Adrenal gland (tissue), 5 donors: ENCODE measurements around the gene KLK11.

Experiments
- CTCF ChIP-seq, 6 experiments: fragments of 450-650 bp in 4 of 6; fragments of 200-600 bp in 2 of 6; sonication (generic) in 1 of 6; IDR thresholded peaks; 1 replicate in 5 of 6; 2 replicates in 1 of 6; pipeline versions ENCODE4 v1.5.1 to v1.8.0; 2016 to 2021; ENCODE audit warnings: antibody characterized with exemption in 6 of 6, mild to moderate bottlenecking in 2 of 6, moderate library complexity in 1 of 6
- POLR2A ChIP-seq, 2 donors: fragments of 450-650 bp; IDR thresholded peaks; one replicate each; pipeline ENCODE4 v1.6.1; 2017; ENCODE audit warnings: antibody characterized with exemption in 2 of 2, mild to moderate bottlenecking in 2 of 2, moderate library complexity in 1 of 2
- donor health status: DM: no; HTN: no; CAD: no.

GRCh38 chr19:51007488-51007887 is 18.9 kb downstream of the KLK11 start:
- no peak for TF ChIP-seq CTCF (IDR thresholded peaks at IDR 0.05)
- no peak for TF ChIP-seq POLR2A (IDR thresholded peaks at IDR 0.05)
